Right lobe of liver (tissue), 4 donors: ENCODE results near the gene ERC2.

ENCODE experiments used
- POLR2A ChIP-seq: fragments of 450-650 bp; IDR thresholded peaks from one replicate; pipeline ENCODE4 v1.6.1; 2017; ENCODE audit warnings: antibody characterized with exemption, mild to moderate bottlenecking
- TF ChIP-seq, protein P1 (sequence below), 4 donors: fragments of 200-600 bp in 3 of 4; fragments of 450-650 bp in 1 of 4; IDR thresholded peaks; one replicate each; pipeline versions ENCODE4 v1.5.1 to v1.8.0; 2016 to 2022; ENCODE audit warnings: antibody characterized with exemption in 4 of 4, mild to moderate bottlenecking in 2 of 4
- donor health status: DM: no; HTN: no; CAD: no.
- donor health status: DM: no; HTN: no; CAD: no.
- donor health status: DM: no; HTN: yes; CAD: no.

DNA sequence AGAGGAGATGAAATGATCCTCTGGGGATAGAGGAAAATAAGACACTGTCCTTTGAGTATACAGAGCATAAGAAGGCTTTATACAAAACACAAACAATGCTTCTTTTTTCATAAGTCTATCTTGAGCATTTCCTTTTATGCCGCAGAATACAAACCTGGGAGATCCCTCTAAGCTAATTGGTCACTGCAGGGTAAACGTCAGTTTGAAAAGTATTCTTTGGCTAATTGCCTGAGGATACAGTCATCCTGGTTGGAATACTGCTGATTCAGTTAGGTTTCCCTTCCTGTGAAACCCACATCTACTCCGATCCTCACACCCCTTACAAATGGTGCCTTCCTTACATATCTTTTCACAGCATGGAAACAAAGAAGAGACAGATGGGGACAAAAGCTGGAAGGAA is 991.8 kb downstream of the ERC2 start:
- TF ChIP-seq, protein P1, sequence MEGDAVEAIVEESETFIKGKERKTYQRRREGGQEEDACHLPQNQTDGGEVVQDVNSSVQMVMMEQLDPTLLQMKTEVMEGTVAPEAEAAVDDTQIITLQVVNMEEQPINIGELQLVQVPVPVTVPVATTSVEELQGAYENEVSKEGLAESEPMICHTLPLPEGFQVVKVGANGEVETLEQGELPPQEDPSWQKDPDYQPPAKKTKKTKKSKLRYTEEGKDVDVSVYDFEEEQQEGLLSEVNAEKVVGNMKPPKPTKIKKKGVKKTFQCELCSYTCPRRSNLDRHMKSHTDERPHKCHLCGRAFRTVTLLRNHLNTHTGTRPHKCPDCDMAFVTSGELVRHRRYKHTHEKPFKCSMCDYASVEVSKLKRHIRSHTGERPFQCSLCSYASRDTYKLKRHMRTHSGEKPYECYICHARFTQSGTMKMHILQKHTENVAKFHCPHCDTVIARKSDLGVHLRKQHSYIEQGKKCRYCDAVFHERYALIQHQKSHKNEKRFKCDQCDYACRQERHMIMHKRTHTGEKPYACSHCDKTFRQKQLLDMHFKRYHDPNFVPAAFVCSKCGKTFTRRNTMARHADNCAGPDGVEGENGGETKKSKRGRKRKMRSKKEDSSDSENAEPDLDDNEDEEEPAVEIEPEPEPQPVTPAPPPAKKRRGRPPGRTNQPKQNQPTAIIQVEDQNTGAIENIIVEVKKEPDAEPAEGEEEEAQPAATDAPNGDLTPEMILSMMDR (IDR thresholded peaks at IDR 0.05), result no peak
- TF ChIP-seq POLR2A, result no peak
